Endothelial cell (in vitro differentiated cells): ENCODE measurements around the gene FYCO1. TPM values are rescaled to one million over a fixed set of nuclear protein-coding genes. Genes with fewer than 3 reads are reported as not detected.

ENCODE experiments used
- DNase-seq: peaks from one replicate; pipeline ENCODE4 v3.0.0; 2021; ENCODE audit warnings: low spot score
- H3K27ac Mint-ChIP-seq: one replicate; pipeline ENCODE4 v1.8.0; 2021; ENCODE audit warnings: mixed read lengths, inconsistent platforms; ENCODE audit not compliant: unreplicated experiment
- H3K27me3 Mint-ChIP-seq: one replicate; pipeline ENCODE4 v1.8.0; 2021; ENCODE audit warnings: mild to moderate bottlenecking, moderate library complexity, mixed read lengths, inconsistent platforms; ENCODE audit not compliant: unreplicated experiment
- H3K36me3 Mint-ChIP-seq: one replicate; pipeline ENCODE4 v1.8.0; 2021; ENCODE audit warnings: mild to moderate bottlenecking, low read depth, mixed read lengths, inconsistent platforms; ENCODE audit not compliant: unreplicated experiment
- H3K4me1 Mint-ChIP-seq: one replicate; pipeline ENCODE4 v1.8.0; 2021; ENCODE audit warnings: mild to moderate bottlenecking, mixed read lengths, inconsistent platforms; ENCODE audit not compliant: unreplicated experiment
- H3K4me3 Mint-ChIP-seq: one replicate; pipeline ENCODE4 v1.8.0; 2021; ENCODE audit warnings: mild to moderate bottlenecking, mixed read lengths, inconsistent platforms; ENCODE audit not compliant: unreplicated experiment
- H3K9me3 Mint-ChIP-seq: one replicate; pipeline ENCODE4 v1.8.0; 2021; ENCODE audit warnings: mixed read lengths, inconsistent platforms; ENCODE audit not compliant: unreplicated experiment
- total RNA-seq: library from RNA; stranded (reverse); fragmentation: NEBNext Ultra II Directional; extraction: Animal tissue kit (Norgen Biotek cat#: 25700); gene quantifications from one replicate; pipeline ENCODE4 v1.2.1, GENCODE V29; 2021; ENCODE audit not compliant: unreplicated experiment
- TF ChIP-seq, protein P1 (sequence below): fragments of 200-600 bp; sonication (generic); IDR thresholded peaks from one replicate; pipeline ENCODE4 v1.5.0; 2021; ENCODE audit warnings: antibody characterized with exemption; ENCODE audit not compliant: unreplicated experiment

Gene FYCO1
- total RNA-seq, 1 donor from 2014 or later: 13.8 TPM

DNA sequence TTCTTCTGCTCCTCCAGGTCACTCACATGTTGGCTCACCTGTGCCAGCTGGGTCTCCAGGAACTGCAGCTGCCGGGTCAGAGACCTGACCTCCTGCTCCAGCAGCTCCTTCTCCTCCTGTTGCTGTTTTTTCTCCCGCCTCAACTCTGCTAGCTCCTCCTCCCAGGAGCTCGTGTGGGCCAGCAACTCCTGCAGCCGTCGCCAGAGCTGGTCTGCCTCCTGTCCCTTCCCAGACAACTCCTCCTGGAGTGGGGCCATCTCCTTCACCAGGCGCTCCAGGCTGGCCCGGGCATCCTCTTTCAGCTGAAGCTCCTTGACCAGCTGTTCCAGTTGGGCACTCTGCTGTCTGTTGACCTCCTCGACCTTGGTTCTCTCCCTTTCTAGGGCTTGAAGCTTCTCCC lies 27.9 kb downstream of the FYCO1 start:
- TF ChIP-seq, protein P1, sequence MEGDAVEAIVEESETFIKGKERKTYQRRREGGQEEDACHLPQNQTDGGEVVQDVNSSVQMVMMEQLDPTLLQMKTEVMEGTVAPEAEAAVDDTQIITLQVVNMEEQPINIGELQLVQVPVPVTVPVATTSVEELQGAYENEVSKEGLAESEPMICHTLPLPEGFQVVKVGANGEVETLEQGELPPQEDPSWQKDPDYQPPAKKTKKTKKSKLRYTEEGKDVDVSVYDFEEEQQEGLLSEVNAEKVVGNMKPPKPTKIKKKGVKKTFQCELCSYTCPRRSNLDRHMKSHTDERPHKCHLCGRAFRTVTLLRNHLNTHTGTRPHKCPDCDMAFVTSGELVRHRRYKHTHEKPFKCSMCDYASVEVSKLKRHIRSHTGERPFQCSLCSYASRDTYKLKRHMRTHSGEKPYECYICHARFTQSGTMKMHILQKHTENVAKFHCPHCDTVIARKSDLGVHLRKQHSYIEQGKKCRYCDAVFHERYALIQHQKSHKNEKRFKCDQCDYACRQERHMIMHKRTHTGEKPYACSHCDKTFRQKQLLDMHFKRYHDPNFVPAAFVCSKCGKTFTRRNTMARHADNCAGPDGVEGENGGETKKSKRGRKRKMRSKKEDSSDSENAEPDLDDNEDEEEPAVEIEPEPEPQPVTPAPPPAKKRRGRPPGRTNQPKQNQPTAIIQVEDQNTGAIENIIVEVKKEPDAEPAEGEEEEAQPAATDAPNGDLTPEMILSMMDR: no peak
- Mint-ChIP-seq H3K36me3 (peaks cover 30% of the 10 kb centered on the region), H3K9me3 (no peaks in the 10 kb centered on the region), H3K27me3 (peaks cover 4% of the 10 kb centered on the region), H3K27ac (no peak overlapping the region), H3K4me3 (no peak overlapping the region), H3K4me1 (no peaks in the 10 kb centered on the region)
- no peak for DNase-seq

DNA sequence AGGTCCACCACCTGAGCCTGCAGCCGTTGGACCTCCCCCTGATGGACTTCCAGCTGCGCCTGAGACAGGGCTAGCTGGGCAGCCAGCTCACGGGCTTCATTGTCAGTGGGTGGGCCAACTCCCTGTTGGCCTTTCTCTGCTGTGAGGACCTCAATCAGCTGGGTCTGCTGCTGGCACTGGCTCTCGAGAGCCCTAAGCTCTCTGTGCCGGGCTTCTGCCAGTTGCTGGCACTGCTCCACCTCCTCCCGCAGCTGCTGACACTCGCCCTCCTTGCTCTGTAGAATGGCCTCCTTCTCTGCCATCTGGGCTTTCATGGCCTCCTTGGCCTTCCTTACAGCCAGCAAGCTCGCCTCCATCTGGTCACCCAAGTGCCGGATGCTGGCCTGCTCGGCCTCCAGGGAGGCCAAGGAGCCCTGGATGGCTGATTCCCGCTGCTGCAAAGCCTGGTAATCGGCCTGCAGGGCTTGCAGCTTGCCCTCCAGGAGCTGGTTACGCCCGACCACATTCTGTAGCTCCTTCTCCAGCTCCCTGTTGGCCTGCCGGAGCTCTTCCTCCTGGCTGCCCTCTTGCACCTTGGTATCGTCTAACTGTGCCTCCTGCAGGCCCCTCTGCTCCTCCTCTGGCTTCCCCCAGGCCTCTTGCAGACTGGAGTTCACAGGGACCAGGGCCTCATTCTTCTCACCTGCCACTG lies 28.5 kb downstream of the FYCO1 start:
- Mint-ChIP-seq H3K27ac (no peak overlapping the region), H3K4me3 (no peak overlapping the region), H3K27me3 (peaks cover 4% of the 10 kb centered on the region), H3K4me1 (no peaks in the 10 kb centered on the region), H3K9me3 (no peaks in the 10 kb centered on the region), H3K36me3 (peaks cover 31% of the 10 kb centered on the region)
- TF ChIP-seq, protein P1: no peak
- DNase-seq: no peak

DNA sequence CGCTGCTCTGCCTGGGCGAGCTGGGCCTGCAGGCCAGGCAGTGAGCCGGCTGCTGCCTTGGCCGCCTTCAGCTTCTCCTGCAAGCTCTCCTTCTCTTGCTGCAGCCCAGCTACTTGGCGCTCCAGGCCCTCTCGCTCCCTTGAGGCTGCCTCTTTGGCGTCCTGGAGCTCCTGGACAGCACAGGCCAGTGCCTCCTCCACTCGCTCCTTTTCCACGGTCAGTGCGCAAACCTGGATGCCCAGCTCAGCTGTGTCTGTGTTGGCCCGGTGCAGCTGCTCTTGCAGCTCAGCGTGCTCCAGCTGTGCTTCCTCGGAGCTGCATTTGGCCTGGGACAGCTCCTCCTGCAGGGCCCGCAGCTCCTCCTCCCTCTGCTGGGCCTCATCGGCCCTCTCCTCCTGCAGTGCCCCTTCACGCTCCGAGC lies 29.2 kb downstream of the FYCO1 start:
- DNase-seq: no peak
- H3K27me3 Mint-ChIP-seq: peaks cover 4% of the 10 kb centered on the region
- H3K4me1 Mint-ChIP-seq: no peaks in the 10 kb centered on the region
- TF ChIP-seq, protein P1: no peak
- no peak overlapping the region for H3K4me3 Mint-ChIP-seq
- H3K36me3 Mint-ChIP-seq: peaks cover 34% of the 10 kb centered on the region
- H3K27ac Mint-ChIP-seq: no peak overlapping the region
- H3K9me3 Mint-ChIP-seq: no peaks in the 10 kb centered on the region

DNA sequence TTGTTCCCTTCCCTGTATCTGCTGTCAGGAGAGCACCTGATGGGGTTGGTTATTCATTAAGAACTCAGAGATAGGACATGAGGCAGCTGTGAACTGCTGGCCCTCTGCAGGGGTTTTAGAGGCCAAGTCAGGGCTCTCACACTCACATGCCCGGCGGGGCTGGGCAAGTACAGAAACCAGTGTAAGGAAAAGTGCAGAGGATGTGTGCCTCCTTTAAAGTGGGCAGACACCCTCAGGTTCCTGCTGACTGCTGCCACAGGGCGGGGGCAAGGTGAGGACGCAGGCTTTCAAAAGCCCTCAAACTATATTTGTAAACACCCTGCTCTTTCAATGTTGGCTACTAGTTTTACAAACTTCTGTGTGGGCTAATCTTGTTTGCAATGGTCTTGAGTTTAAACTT lies 30.0 kb downstream of the FYCO1 start:
- Mint-ChIP-seq H3K9me3 (no peaks in the 10 kb centered on the region), H3K27ac (no peak overlapping the region), H3K4me1 (no peaks in the 10 kb centered on the region), H3K36me3 (peaks cover 39% of the 10 kb centered on the region), H3K27me3 (peaks cover 4% of the 10 kb centered on the region), H3K4me3 (no peak overlapping the region)
- TF ChIP-seq, protein P1: no peak
- DNase-seq: no peak

DNA sequence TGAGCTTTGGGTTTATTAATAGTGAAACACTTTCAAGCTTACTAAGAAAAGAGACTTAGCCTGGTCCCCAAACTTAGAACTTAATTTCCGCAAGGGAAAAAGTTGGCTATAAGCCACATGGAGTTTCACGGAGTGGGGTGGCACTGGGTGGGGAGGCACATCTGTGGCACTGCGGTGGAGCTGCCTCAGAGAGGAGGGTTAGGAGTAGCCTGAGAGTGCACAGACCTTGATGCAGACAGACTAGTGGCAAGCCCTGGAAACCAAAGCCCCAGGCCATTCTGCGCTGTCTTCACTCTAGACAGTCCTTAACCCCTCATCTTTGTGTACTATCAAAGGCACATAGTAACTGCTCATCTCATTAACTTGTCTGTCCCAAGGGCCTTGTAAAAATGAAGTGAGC lies 30.4 kb downstream of the FYCO1 start:
- DNase-seq: no peak
- Mint-ChIP-seq H3K4me3 (no peak overlapping the region), H3K27me3 (peaks cover 4% of the 10 kb centered on the region), H3K4me1 (no peaks in the 10 kb centered on the region), H3K36me3 (peaks cover 40% of the 10 kb centered on the region), H3K27ac (no peak overlapping the region), H3K9me3 (no peaks in the 10 kb centered on the region)
- TF ChIP-seq, protein P1: no peak
